ENCODE measurements around the gene ABCA3. TPM values are rescaled to one million over a fixed set of nuclear protein-coding genes. Genes with fewer than 3 reads are reported as not detected.
A peak's percentile ranks its signal among the peaks of the same experiment; 100 is the strongest.

Gene ABCA3
- total RNA-seq, 2 donors from 2014 or later, result 3.3 to 3.5 TPM

- TF ChIP-seq CTCF (conservative IDR thresholded peaks at IDR 0.05), result no peak
- DNase-seq, result peak; percentile 36
- no peaks in the 10 kb centered on the region for H3K27me3 Mint-ChIP-seq (ENCODE audit: insufficient read depth)
- no peaks in the 10 kb centered on the region for H3K36me3 Mint-ChIP-seq (ENCODE audit: low read depth)
- no peaks in the 10 kb centered on the region for H3K9me3 ChIP-seq (ENCODE audit: control insufficient read depth, low read length)
- H3K9ac ChIP-seq (ENCODE audit: extremely low read depth, low read length, poor library complexity, severe bottlenecking), result no peak overlapping the region
- H3K27ac ChIP-seq (ENCODE audit: low read depth, low read length), result no peak overlapping the region
- no peaks in the 10 kb centered on the region for H3K9me3 Mint-ChIP-seq
- 90 to 93% methylated on average over 8 of the region's 8 CpGs for WGBS, 2 experiments (ENCODE audit: insufficient coverage in 1 of 2, insufficient read length in 1 of 2)
- H3K4me3 Mint-ChIP-seq, result no peak overlapping the region
- H3K27me3 ChIP-seq (ENCODE audit: control insufficient read depth, insufficient read depth, low read length, poor library complexity, severe bottlenecking), result no peaks in the 10 kb centered on the region
- no peak overlapping the region for H3K4me3 ChIP-seq (ENCODE audit: low read length)
- H3K4me1 Mint-ChIP-seq, result no peaks in the 10 kb centered on the region
- H3K36me3 ChIP-seq (ENCODE audit: control insufficient read depth, insufficient read depth, low read length), result no peaks in the 10 kb centered on the region
- H3K4me1 ChIP-seq (ENCODE audit: control insufficient read depth, insufficient read depth, low read length), result no peaks in the 10 kb centered on the region
- H3K27ac Mint-ChIP-seq, result no peak overlapping the region
Observed at GRCh38 chr16:2288726-2289125, 51.8 kb downstream of the ABCA3 start.

DNA sequence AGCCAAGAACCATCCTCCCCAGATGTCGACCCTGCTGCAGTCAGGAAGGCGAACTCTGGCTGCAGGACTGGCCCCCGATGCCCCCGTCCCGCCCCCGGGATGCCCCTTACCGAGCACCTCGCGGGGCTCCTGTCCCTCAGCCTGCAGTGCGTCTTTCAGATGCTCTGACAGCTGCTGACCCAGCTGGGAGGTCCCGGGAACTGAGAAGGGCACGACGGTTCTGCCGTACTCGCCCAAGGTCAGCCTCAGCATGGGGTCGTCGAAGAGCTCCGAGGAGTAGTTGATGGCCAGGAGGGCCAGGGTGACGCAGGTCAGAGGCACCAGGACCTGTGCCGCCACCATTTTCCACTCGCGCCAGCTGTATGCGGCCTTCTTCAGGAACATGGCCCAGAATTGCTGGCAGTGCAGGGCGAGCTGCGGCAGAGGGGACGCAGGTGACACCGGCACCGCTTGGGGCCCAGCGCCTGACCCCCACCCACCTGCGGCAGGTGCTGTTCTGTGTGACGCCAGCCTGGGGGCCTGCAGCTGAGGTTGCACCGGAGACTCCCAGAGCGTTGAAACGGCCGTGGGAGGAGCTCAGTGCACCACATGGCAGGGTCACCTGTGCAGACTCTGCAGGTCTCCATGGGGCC lies 52.5 kb downstream of the ABCA3 start:
- no peak for DNase-seq
- Histone ChIP-seq H3K36me3 (ENCODE audit: control insufficient read depth, insufficient read depth, low read length) (no peaks in the 10 kb centered on the region), H3K9me3 (ENCODE audit: control insufficient read depth, low read length) (no peaks in the 10 kb centered on the region), H3K4me1 (ENCODE audit: control insufficient read depth, insufficient read depth, low read length) (no peaks in the 10 kb centered on the region), H3K9ac (ENCODE audit: extremely low read depth, low read length, poor library complexity, severe bottlenecking) (no peak overlapping the region), H3K27me3 (ENCODE audit: control insufficient read depth, insufficient read depth, low read length, poor library complexity, severe bottlenecking) (no peaks in the 10 kb centered on the region), H3K4me3 (ENCODE audit: low read length) (no peak overlapping the region), H3K27ac (ENCODE audit: low read depth, low read length) (no peak overlapping the region)
- no peaks in the 10 kb centered on the region for H3K9me3 Mint-ChIP-seq
- H3K4me3 Mint-ChIP-seq, result no peak overlapping the region
- no peaks in the 10 kb centered on the region for H3K27me3 Mint-ChIP-seq (ENCODE audit: insufficient read depth)
- H3K27ac Mint-ChIP-seq, result no peak overlapping the region
- H3K4me1 Mint-ChIP-seq, result no peaks in the 10 kb centered on the region
- no peak for TF ChIP-seq CTCF (conservative IDR thresholded peaks at IDR 0.05)
- no peaks in the 10 kb centered on the region for H3K36me3 Mint-ChIP-seq (ENCODE audit: low read depth)
- WGBS, 2 experiments (ENCODE audit: insufficient coverage in 1 of 2, insufficient read length in 1 of 2), result 89 to 90% methylated on average over 23 to 35 of the region's 35 CpGs

DNA sequence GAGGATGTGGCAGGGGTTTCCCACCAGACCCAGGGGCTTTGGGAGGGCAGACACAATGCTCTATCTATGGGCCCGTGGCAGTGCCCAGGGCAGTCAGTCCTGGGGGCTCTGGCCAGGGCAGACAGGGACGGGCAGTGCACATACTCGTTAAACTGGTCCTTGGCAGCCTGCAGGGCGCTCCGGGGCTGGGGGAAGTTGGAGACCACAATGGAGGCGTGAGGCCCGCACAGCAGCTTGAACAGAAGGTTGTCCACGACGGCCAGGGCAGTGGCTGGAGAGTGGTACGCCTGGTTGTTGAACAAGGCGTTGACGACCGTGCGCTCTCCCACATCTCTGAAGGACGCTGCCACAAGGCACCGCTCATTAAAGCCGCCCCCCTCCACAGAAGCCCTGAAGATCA lies 54.0 kb downstream of the ABCA3 start:
- H3K27me3 Mint-ChIP-seq (ENCODE audit: insufficient read depth), result no peaks in the 10 kb centered on the region

More for the DNA sequence above, 54.0 kb downstream of the ABCA3 start:
- no peaks in the 10 kb centered on the region for H3K36me3 Mint-ChIP-seq (ENCODE audit: low read depth)
- no peak overlapping the region for H3K9ac ChIP-seq (ENCODE audit: extremely low read depth, low read length, poor library complexity, severe bottlenecking)
- no peak for TF ChIP-seq CTCF (conservative IDR thresholded peaks at IDR 0.05)
- no peak for DNase-seq
- no peak overlapping the region for H3K4me3 Mint-ChIP-seq
- no peaks in the 10 kb centered on the region for H3K9me3 ChIP-seq (ENCODE audit: control insufficient read depth, low read length)
- H3K36me3 ChIP-seq (ENCODE audit: control insufficient read depth, insufficient read depth, low read length), result no peaks in the 10 kb centered on the region
- H3K4me1 Mint-ChIP-seq, result no peaks in the 10 kb centered on the region
- H3K4me3 ChIP-seq (ENCODE audit: low read length), result no peak overlapping the region
- no peak overlapping the region for H3K27ac Mint-ChIP-seq
- WGBS, 2 experiments (ENCODE audit: insufficient coverage in 1 of 2, insufficient read length in 1 of 2), result 89 to 91% methylated on average over 15 to 17 of the region's 17 CpGs
- H3K27ac ChIP-seq (ENCODE audit: low read depth, low read length), result no peak overlapping the region
- H3K9me3 Mint-ChIP-seq, result no peaks in the 10 kb centered on the region
- no peaks in the 10 kb centered on the region for H3K27me3 ChIP-seq (ENCODE audit: control insufficient read depth, insufficient read depth, low read length, poor library complexity, severe bottlenecking)
- no peaks in the 10 kb centered on the region for H3K4me1 ChIP-seq (ENCODE audit: control insufficient read depth, insufficient read depth, low read length)
